Neural cell (in vitro differentiated cells): ENCODE results near the gene KLHL35. TPM values are rescaled to one million over a fixed set of nuclear protein-coding genes. Genes with fewer than 3 reads are reported as not detected.

Experiments used
- H2AFZ ChIP-seq: fragments of 200-600, 300-800 bp; sonication (generic), shearing (Covaris generic); 2 replicates; pipeline ENCODE4 v1.6.0; 2014; ENCODE audit warnings: low read depth, mild to moderate bottlenecking, antibody characterized with exemption, low read length, moderate library complexity
- H3F3A ChIP-seq: fragments of 200-600 bp; shearing (Covaris generic); 2 replicates; pipeline ENCODE4 v1.6.1; 2016; ENCODE audit warnings: mild to moderate bottlenecking, moderate library complexity, mixed read lengths, antibody characterized with exemption, low read length; ENCODE audit not compliant: insufficient read depth, poor library complexity, severe bottlenecking
- H3K27ac ChIP-seq: fragments of 200-600, 300-800 bp; sonication (generic), shearing (Covaris generic); 2 replicates; pipeline ENCODE4 v1.5.1; 2014; ENCODE audit warnings: mild to moderate bottlenecking, low read length, moderate library complexity
- H3K27me3 ChIP-seq: fragments of 300-800, 200-600 bp; sonication (generic), shearing (Covaris generic); 2 replicates; pipeline ENCODE4 v1.6.0; 2014; ENCODE audit warnings: mild to moderate bottlenecking, low read depth, low read length, moderate library complexity; ENCODE audit not compliant: insufficient read depth
- H3K36me3 ChIP-seq: fragments of 300-800, 200-600 bp; sonication (generic), shearing (Covaris generic); 2 replicates; pipeline ENCODE4 v1.5.1; 2014; ENCODE audit warnings: mild to moderate bottlenecking, antibody characterized with exemption, low read length, moderate library complexity; ENCODE audit not compliant: insufficient read depth
- H3K4me2 ChIP-seq: fragments of 300-800, 200-600 bp; sonication (generic), shearing (Covaris generic); 2 replicates; pipeline ENCODE4 v1.6.0; 2014; ENCODE audit warnings: mild to moderate bottlenecking, low read length
- H3K4me3 ChIP-seq: fragments of 300-800, 200-600 bp; sonication (generic), shearing (Covaris generic); 2 replicates; pipeline ENCODE4 v1.5.1; 2014; ENCODE audit warnings: mild to moderate bottlenecking, low read length, moderate library complexity
- H3K79me2 ChIP-seq: fragments of 200-600 bp; shearing (Covaris generic); replicated peaks from 2 replicates; pipeline ENCODE4 v1.6.0; 2014; ENCODE audit warnings: mild to moderate bottlenecking, low read length, moderate library complexity; ENCODE audit not compliant: insufficient read depth
- H3K9ac ChIP-seq: fragments of 300-800, 200-600 bp; sonication (generic), shearing (Covaris generic); 2 replicates; pipeline ENCODE4 v1.6.1; 2016; ENCODE audit warnings: mild to moderate bottlenecking, low read length, mixed read lengths
- H3K9me2 ChIP-seq: fragments of 200-600 bp; shearing (Covaris generic); 2 replicates; pipeline ENCODE4 v1.6.1; 2016; ENCODE audit warnings: mild to moderate bottlenecking, low read length, mixed read lengths; ENCODE audit not compliant: insufficient read depth
- H3K9me3 ChIP-seq: fragments of 200-600, 300-800 bp; sonication (generic), shearing (Covaris generic); 2 replicates; pipeline ENCODE4 v1.6.1; 2016; ENCODE audit warnings: mild to moderate bottlenecking, mixed run types, low read length, moderate library complexity, mixed read lengths
- H4K20me1 ChIP-seq: fragments of 200-600 bp; shearing (Covaris generic); 2 replicates; pipeline ENCODE4 v1.6.1; 2016; ENCODE audit warnings: mild to moderate bottlenecking, mixed run types; ENCODE audit not compliant: insufficient read depth
- CTCF ChIP-seq: fragments of 450-650 bp; IDR thresholded peaks from 2 replicates; pipeline ENCODE4 v1.5.1; 2014; ENCODE audit warnings: antibody characterized with exemption, mild to moderate bottlenecking, moderate library complexity; ENCODE audit not compliant: poor library complexity, severe bottlenecking
- EP300 ChIP-seq: fragments of 450-650 bp; conservative IDR thresholded peaks from 2 replicates; pipeline ENCODE4 v1.6.1; 2014; ENCODE audit warnings: antibody characterized with exemption, mild to moderate bottlenecking, moderate library complexity; ENCODE audit not compliant: poor library complexity, severe bottlenecking
- EZH2 ChIP-seq: fragments of 200-600, 300-800 bp; shearing (Covaris generic), sonication (generic); IDR thresholded peaks from 2 replicates; pipeline ENCODE4 v1.6.1; 2014; ENCODE audit warnings: antibody characterized with exemption, low read length, borderline replicate concordance, mild to moderate bottlenecking; ENCODE audit not compliant: insufficient read depth, poor library complexity, severe bottlenecking
- MXI1 ChIP-seq: fragments of 450-650 bp; conservative IDR thresholded peaks from 2 replicates; pipeline ENCODE4 v1.6.1; 2014; ENCODE audit warnings: antibody characterized with exemption, mild to moderate bottlenecking; ENCODE audit not compliant: poor library complexity, severe bottlenecking
- POLR2AphosphoS5 ChIP-seq: IDR thresholded peaks from 2 replicates; pipeline ENCODE4 v1.6.1; 2012
- RAD21 ChIP-seq: fragments of 450-650 bp; conservative IDR thresholded peaks from 2 replicates; pipeline ENCODE4 v1.6.1; 2014; ENCODE audit warnings: antibody characterized with exemption, mild to moderate bottlenecking, moderate library complexity
- REST ChIP-seq: IDR thresholded peaks from 2 replicates; pipeline ENCODE4 v1.6.1; 2012; ENCODE audit warnings: borderline replicate concordance
- SMC3 ChIP-seq: fragments of 450-650 bp; conservative IDR thresholded peaks from 2 replicates; pipeline ENCODE4 v1.6.1; 2014; ENCODE audit warnings: antibody characterized with exemption, mild to moderate bottlenecking, moderate library complexity; ENCODE audit not compliant: poor library complexity
- TAF1 ChIP-seq: IDR thresholded peaks from 2 replicates; pipeline ENCODE4 v1.6.1; 2012; ENCODE audit warnings: low read depth
- polyA plus RNA-seq: library from polyadenylated mRNA; depleted of rRNA; stranded (reverse); fragments of >200 nt; gene quantifications from 2 replicates; pipeline ENCODE4 v1.2.3, GENCODE V29; 2014

The KLHL35 gene
- polyA plus RNA-seq, 1 donor from 2014 or later, result 17.0 TPM

GRCh38 chr11:75408957-75409219 is 24.1 kb downstream of the KLHL35 start:
- Histone ChIP-seq H3K4me2 (no peak overlapping the region), H3K36me3 (peaks cover 10% of the 10 kb centered on the region), H3K9ac (no peak overlapping the region), H4K20me1 (no peaks in the 10 kb centered on the region), H3K27ac (no peak overlapping the region), H3K4me3 (no peak overlapping the region), H3F3A (no peaks in the 10 kb centered on the region), H3K79me2 (peaks cover 8% of the 10 kb centered on the region), H2AFZ (no peak overlapping the region), H3K9me3 (no peaks in the 10 kb centered on the region), H3K27me3 (no peaks in the 10 kb centered on the region), H3K9me2 (no peaks in the 10 kb centered on the region)
- no peak for TF ChIP-seq TAF1
- no peak for TF ChIP-seq MXI1
- no peak for TF ChIP-seq CTCF
- TF ChIP-seq RAD21, result no peak
- no peak for TF ChIP-seq EP300
- no peak for TF ChIP-seq POLR2AphosphoS5
- TF ChIP-seq SMC3, result no peak
- no peak for TF ChIP-seq EZH2
- no peak for TF ChIP-seq REST

- no peaks in the 10 kb centered on the region for H3K9me2 ChIP-seq
Observed at GRCh38 chr11:75406338-75406777, 26.6 kb downstream of the KLHL35 start.

More at GRCh38 chr11:75406338-75406777, 26.6 kb downstream of the KLHL35 start:
- Histone ChIP-seq H3K9ac (no peak overlapping the region), H3K9me3 (no peaks in the 10 kb centered on the region), H3K27me3 (no peaks in the 10 kb centered on the region), H3K27ac (no peak overlapping the region), H3K79me2 (peaks cover 33% of the 10 kb centered on the region), H2AFZ (no peak overlapping the region), H3K4me2 (no peak overlapping the region), H3K36me3 (peaks cover 15% of the 10 kb centered on the region), H4K20me1 (peaks cover 5% of the 10 kb centered on the region), H3K4me3 (no peak overlapping the region), H3F3A (no peaks in the 10 kb centered on the region)
- TF ChIP-seq MXI1 (no peak), REST (no peak), TAF1 (no peak), EZH2 (no peak), CTCF (no peak), RAD21 (no peak), SMC3 (no peak), EP300 (no peak), POLR2AphosphoS5 (no peak)
